ENCODE measurements around the gene TMEM156. TPM values are rescaled to one million over a fixed set of nuclear protein-coding genes. Genes with fewer than 3 reads are reported as not detected.
"Not testable (repeated sequence)": the region's sequence is repeated elsewhere in the genome, so short reads cannot be mapped to it uniquely, and the experiment has no call there.

The TMEM156 gene
- total and polyA plus RNA-seq, 7 donors, result 0.08 to 0.15 (median 0.10) TPM; not detected in 4

DNA sequence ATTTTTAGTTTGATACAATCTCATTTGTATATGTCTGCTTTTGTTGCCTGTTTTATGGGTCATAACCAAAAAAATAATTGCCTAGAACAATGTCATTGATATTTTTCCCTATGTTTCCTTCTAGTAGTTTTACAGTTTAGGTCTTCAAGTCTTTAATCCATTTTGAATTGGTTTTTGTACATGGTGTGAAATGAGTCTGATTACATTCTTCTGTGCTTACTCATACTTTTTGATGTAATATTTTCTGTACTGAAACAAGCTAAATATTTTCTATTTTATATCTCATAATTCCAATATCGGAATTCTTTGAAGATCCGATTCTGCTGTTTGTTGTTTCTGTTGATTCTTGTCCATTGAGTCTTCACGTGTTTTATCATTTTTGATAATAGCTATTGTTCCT lies 10.6 kb downstream of the TMEM156 start:
- H3K4me1 ChIP-seq, result no peaks in the 10 kb centered on the region
- no peaks in the 10 kb centered on the region for H3K27me3 ChIP-seq (ENCODE audit: insufficient read depth in 3 of 3, low read length in 2 of 3)
- ATAC-seq (no peak), DNase-seq (no peak)
- H3K27ac ChIP-seq, result no peak overlapping the region
- no peak overlapping the region for H3K4me3 ChIP-seq
- 92 to 97% (median 92%) methylated on average over 3 of the region's 3 CpGs for WGBS, 3 donors
- H3K36me3 ChIP-seq (ENCODE audit: insufficient read depth in 1 of 2, low read depth in 1 of 2), result no peaks in the 10 kb centered on the region
- TF ChIP-seq, protein P1, sequence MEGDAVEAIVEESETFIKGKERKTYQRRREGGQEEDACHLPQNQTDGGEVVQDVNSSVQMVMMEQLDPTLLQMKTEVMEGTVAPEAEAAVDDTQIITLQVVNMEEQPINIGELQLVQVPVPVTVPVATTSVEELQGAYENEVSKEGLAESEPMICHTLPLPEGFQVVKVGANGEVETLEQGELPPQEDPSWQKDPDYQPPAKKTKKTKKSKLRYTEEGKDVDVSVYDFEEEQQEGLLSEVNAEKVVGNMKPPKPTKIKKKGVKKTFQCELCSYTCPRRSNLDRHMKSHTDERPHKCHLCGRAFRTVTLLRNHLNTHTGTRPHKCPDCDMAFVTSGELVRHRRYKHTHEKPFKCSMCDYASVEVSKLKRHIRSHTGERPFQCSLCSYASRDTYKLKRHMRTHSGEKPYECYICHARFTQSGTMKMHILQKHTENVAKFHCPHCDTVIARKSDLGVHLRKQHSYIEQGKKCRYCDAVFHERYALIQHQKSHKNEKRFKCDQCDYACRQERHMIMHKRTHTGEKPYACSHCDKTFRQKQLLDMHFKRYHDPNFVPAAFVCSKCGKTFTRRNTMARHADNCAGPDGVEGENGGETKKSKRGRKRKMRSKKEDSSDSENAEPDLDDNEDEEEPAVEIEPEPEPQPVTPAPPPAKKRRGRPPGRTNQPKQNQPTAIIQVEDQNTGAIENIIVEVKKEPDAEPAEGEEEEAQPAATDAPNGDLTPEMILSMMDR (IDR thresholded peaks at IDR 0.05), result no peak
- intact Hi-C loops (cut with DNase I), result no loop called here
- no peaks in the 10 kb centered on the region for H3K9me3 ChIP-seq

DNA sequence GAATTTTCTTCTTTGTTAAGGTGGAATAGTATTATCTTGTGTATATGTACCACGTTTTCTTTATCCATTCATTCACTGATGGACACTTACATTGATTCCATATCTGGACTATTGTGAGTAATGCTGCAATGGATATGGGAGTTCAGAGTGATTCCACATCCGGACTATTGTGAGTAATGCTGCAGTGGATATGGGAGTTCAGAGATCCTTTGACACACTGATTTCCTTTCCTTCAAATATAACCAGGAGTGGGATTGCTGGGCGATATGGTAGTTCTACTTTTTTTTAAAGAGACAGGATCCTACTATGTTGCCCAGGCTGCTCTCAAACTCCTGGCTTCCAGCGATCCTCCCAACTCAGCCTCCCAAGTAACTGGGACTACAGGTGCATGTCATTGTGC lies 12.1 kb downstream of the TMEM156 start:
- no peaks in the 10 kb centered on the region for H3K27me3 ChIP-seq (ENCODE audit: insufficient read depth in 3 of 3, low read length in 2 of 3)
- DNase-seq, result no peak
- WGBS, 3 donors, result 67 to 78% (median 70%) methylated on average over 4 of the region's 4 CpGs
- no peak overlapping the region for H3K4me3 ChIP-seq
- no peaks in the 10 kb centered on the region for H3K4me1 ChIP-seq
- H3K36me3 ChIP-seq (ENCODE audit: insufficient read depth in 1 of 2, low read depth in 1 of 2), result no peaks in the 10 kb centered on the region
- H3K9me3 ChIP-seq, result no peaks in the 10 kb centered on the region
- no peak overlapping the region for H3K27ac ChIP-seq
- TF ChIP-seq, protein P1 (IDR thresholded peaks at IDR 0.05), result no peak
- intact Hi-C loops (cut with DNase I), result no loop called here
- no peak for ATAC-seq

DNA sequence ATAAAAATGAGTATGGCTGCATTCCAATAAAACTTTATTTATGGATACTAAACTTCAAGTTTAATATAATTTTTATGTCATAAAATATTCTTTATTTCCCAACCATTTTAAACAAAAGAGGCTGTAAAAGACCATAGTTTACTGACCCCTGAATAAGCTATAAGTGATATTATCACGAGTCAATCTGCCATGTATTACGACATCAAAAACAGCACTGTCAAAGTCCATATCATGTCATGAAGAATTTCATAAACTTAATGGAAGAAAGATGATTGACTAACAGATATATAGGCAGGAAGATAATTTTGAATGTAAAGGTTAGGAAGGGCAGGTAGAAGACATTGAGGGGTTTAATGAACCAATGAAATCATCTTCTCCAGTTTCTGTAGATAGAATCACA lies 18.2 kb downstream of the TMEM156 start:
- TF ChIP-seq, protein P1 (IDR thresholded peaks at IDR 0.05), result no peak
- Histone ChIP-seq H3K4me1 (no peaks in the 10 kb centered on the region), H3K36me3 (ENCODE audit: insufficient read depth in 1 of 2, low read depth in 1 of 2) (no peaks in the 10 kb centered on the region), H3K9me3 (no peaks in the 10 kb centered on the region), H3K27me3 (ENCODE audit: insufficient read depth in 3 of 3, low read length in 2 of 3) (no peaks in the 10 kb centered on the region), H3K4me3 (no peak overlapping the region), H3K27ac (no peak overlapping the region)
- DNase-seq (no peak), ATAC-seq (no peak)
- intact Hi-C loops (cut with DNase I), result no loop called here
- 95 to 97% (median 96%) methylated on average over 2 of the region's 2 CpGs for WGBS, 3 donors

DNA sequence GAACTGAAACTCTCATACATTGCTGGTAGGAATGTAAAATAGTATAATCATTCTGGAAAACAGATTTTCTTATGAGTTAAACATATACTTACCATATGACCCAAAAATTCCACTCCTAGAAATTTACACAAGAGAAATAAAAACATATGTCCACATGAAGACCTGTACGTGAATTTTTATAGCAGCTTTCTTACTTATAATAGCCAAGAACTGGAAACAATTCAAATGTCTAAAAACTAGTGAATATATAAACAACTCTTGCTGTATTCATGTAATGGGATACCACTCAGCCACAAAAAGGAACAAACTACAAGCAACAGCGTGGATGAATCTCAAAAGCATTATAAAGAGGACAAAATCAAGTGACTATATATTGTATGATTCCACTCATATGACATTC lies 27.5 kb downstream of the TMEM156 start:
- WGBS, 3 donors, result 61 to 74% (median 67%) methylated on average over 2 of the region's 2 CpGs
- ATAC-seq, result no peak
- no peak overlapping the region for H3K27ac ChIP-seq
- no peak overlapping the region for H3K4me3 ChIP-seq
- peaks cover under 1% of the 10 kb centered on the region for H3K9me3 ChIP-seq
- no peaks in the 10 kb centered on the region for H3K4me1 ChIP-seq
- H3K27me3 ChIP-seq (ENCODE audit: insufficient read depth in 3 of 3, low read length in 2 of 3), result no peaks in the 10 kb centered on the region
- intact Hi-C loops (cut with DNase I), result no loop called here
- H3K36me3 ChIP-seq (ENCODE audit: insufficient read depth in 1 of 2, low read depth in 1 of 2), result no peaks in the 10 kb centered on the region
- TF ChIP-seq, protein P1 (IDR thresholded peaks at IDR 0.05), result no peak
- DNase-seq, result no peak

DNA sequence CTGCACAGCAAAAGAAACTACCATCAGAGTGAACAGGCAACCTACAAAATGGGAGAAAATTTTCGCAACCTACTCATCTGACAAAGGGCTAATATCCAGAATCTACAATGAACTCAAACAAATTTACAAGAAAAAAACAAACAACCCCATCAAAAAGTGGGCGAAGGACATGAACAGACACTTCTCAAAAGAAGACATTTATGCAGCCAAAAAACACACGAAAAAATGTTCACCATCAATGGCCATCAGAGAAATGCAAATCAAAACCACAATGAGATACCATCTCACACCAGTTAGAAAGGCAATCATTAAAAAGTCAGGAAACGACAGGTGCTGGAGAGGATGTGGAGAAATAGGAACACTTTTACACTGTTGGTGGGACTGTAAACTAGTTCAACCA lies 30.2 kb downstream of the TMEM156 start:
- DNase-seq; H3K27me3 ChIP-seq (ENCODE audit: insufficient read depth in 3 of 3, low read length in 2 of 3); intact Hi-C loops (cut with DNase I); H3K27ac ChIP-seq; H3K4me3 ChIP-seq; H3K36me3 ChIP-seq (ENCODE audit: insufficient read depth in 1 of 2, low read depth in 1 of 2); H3K9me3 ChIP-seq; H3K4me1 ChIP-seq; ATAC-seq: not testable (repeated sequence)
- 81 to 85% (median 81%) methylated on average over 3 of the region's 4 CpGs for WGBS, 3 donors
